Panc1 (cell line): ENCODE measurements around the gene GRIK3. TPM values are rescaled to one million over a fixed set of nuclear protein-coding genes. Genes with fewer than 3 reads are reported as not detected.
A peak's percentile ranks its signal among the peaks of the same experiment; 100 is the strongest.

Source experiments
- ATAC-seq: fragments of 200-7000 bp; cut with Tn5 transposase; 2 replicates; pipeline ENCODE4 v1.9.1; 2020; ENCODE audit warnings: mild to moderate bottlenecking, moderate library complexity
- BruUV-seq: library from RNA; stranded (reverse); fragments of 400-500 nt; replicated peaks from 2 replicates; lab custom pipeline; 2021; lab: Mats Ljungman, UMichigan
- CTCF ChIA-PET: fragments of 300-600 bp; sonication (Branson Sonifier 250); formaldehyde crosslinking; loops from one replicate; lab custom pipeline; 2022; ENCODE audit warnings: antibody characterized with exemption; lab: Charles Lee
- POLR2A ChIA-PET: fragments of 300-600 bp; sonication (Branson Sonifier 250); formaldehyde crosslinking; loops from one replicate; lab custom pipeline; 2022; ENCODE audit warnings: antibody characterized with exemption; lab: Charles Lee
- DNase-seq: peaks from one replicate; pipeline ENCODE4 v3.0.0-alpha.2; 2010; ENCODE audit warnings: low read depth, low spot score
- H3K27ac ChIP-seq: 2 replicates; pipeline ENCODE4 v1.5.1; 2011; ENCODE audit warnings: mild to moderate bottlenecking, low read length, inconsistent platforms
- H3K27me3 ChIP-seq: fragments of 200-500 bp; sonication (Bioruptor generic); 2 replicates; pipeline ENCODE4 v1.6.0; 2014; ENCODE audit warnings: low read length, inconsistent platforms; ENCODE audit not compliant: control insufficient read depth, insufficient read depth
- H3K36me3 ChIP-seq: fragments of 200-500 bp; sonication (Bioruptor generic); 2 replicates; pipeline ENCODE4 v1.5.1; 2014; ENCODE audit warnings: inconsistent platforms, mild to moderate bottlenecking, low read length, moderate library complexity; ENCODE audit not compliant: control insufficient read depth, insufficient read depth
- H3K4me1 ChIP-seq: 2 replicates; pipeline ENCODE4 v1.5.1; 2011; ENCODE audit warnings: inconsistent platforms, mild to moderate bottlenecking, low read length, moderate library complexity; ENCODE audit not compliant: control insufficient read depth, insufficient read depth
- H3K4me3 ChIP-seq, 2 experiments: 2 replicates each; pipeline ENCODE4 v1.5.1; 2011 to 2012; ENCODE audit warnings: low read depth in 2 of 2, low read length in 2 of 2, mild to moderate bottlenecking in 2 of 2, inconsistent platforms in 1 of 2, moderate library complexity in 1 of 2
- H3K9me3 ChIP-seq: fragments of 200-500 bp; sonication (Bioruptor generic); 2 replicates; pipeline ENCODE4 v1.5.1; 2014; ENCODE audit warnings: low read depth, mild to moderate bottlenecking, inconsistent platforms, low read length, moderate library complexity; ENCODE audit not compliant: control insufficient read depth, insufficient read depth
- POLR2AphosphoS5 ChIP-seq: IDR thresholded peaks from 2 replicates; pipeline ENCODE4 v1.6.1; 2012; ENCODE audit warnings: mild to moderate bottlenecking, low read depth, low read length, moderate library complexity
- SIN3A ChIP-seq: IDR thresholded peaks from 2 replicates; pipeline ENCODE4 v1.6.1; 2012; ENCODE audit warnings: low read depth, mild to moderate bottlenecking, low read length, moderate library complexity, borderline replicate concordance; ENCODE audit not compliant: insufficient read depth
- TCF7L2 ChIP-seq: IDR thresholded peaks from 2 replicates; pipeline ENCODE4 v1.6.1; 2011; ENCODE audit warnings: mild to moderate bottlenecking, low read depth, low read length, inconsistent platforms
- in situ Hi-C: cut with HindIII; loops from 2 replicates; pipeline ENCODE4 v1.10.0; 2016; ENCODE audit warnings: low sequenced_read_pairs, low pct_unique_long_range_greater_than_20kb
- intact Hi-C: fragments of 100-400 bp; cut with micrococcal nuclease; formaldehyde crosslinking; loops from one replicate; pipeline ENCODE4 v1.10.0; 2022; ENCODE audit not compliant: unreplicated experiment
- total RNA-seq: library from RNA; stranded (reverse); gene quantifications from one replicate; pipeline ENCODE4 v1.2.1, GENCODE V29; 2021; ENCODE audit not compliant: unreplicated experiment
- TF ChIP-seq, protein P1 (sequence below), 2 experiments: IDR thresholded peaks; 2 replicates each; pipeline ENCODE4 v1.6.1; 2011 to 2012; ENCODE audit warnings: low read depth in 2 of 2, control low read depth in 1 of 2, low read length in 1 of 2, mild to moderate bottlenecking in 1 of 2, moderate library complexity in 1 of 2; ENCODE audit not compliant: insufficient read depth in 1 of 2
- TF ChIP-seq, protein P2 (sequence below): fragments of 450-650 bp; IDR thresholded peaks from 2 replicates; pipeline ENCODE4 v1.5.1; 2017; ENCODE audit warnings: mild to moderate bottlenecking

Gene GRIK3
- total RNA-seq, 1 experiment from 2014 or later, result not detected

DNA sequence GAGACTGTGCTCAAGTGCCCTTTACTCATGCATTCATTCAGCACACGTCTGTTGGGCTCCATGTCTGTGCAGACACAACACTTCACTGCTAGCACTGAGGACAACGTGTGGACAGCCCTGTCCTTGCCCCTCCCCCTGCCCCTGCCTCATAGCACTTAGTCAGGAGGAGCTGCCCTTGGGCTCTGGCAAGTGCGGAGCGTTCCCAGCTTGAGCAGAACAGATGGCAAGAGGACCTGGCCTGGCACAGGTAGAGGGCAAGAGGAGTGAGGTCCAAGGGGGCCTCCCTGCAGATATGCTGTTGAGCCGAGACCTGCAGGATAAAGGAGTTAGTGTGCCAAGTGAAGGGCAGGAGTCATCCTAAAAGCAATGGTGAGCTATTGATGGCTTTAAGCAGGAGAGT is 81.3 kb downstream of the GRIK3 start:
- no peak for ATAC-seq
- POLR2A ChIA-PET, result no interaction called here
- BruUV-seq, result no TSS peak
- DNase-seq, result no peak
- intact Hi-C loops, result no loop called here
- Histone ChIP-seq H3K27me3 (peaks cover 2% of the 10 kb centered on the region; the same call in 1 of the 2 replicates), H3K27ac (no peak overlapping the region), H3K4me3 (no peak overlapping the region), H3K9me3 (no peaks in the 10 kb centered on the region), H3K36me3 (no peaks in the 10 kb centered on the region), H3K4me1 (no peaks in the 10 kb centered on the region)
- CTCF ChIA-PET, result no interaction called here
- TF ChIP-seq POLR2AphosphoS5 (no peak), SIN3A (no peak), TCF7L2 (no peak)
- TF ChIP-seq, protein P1, sequence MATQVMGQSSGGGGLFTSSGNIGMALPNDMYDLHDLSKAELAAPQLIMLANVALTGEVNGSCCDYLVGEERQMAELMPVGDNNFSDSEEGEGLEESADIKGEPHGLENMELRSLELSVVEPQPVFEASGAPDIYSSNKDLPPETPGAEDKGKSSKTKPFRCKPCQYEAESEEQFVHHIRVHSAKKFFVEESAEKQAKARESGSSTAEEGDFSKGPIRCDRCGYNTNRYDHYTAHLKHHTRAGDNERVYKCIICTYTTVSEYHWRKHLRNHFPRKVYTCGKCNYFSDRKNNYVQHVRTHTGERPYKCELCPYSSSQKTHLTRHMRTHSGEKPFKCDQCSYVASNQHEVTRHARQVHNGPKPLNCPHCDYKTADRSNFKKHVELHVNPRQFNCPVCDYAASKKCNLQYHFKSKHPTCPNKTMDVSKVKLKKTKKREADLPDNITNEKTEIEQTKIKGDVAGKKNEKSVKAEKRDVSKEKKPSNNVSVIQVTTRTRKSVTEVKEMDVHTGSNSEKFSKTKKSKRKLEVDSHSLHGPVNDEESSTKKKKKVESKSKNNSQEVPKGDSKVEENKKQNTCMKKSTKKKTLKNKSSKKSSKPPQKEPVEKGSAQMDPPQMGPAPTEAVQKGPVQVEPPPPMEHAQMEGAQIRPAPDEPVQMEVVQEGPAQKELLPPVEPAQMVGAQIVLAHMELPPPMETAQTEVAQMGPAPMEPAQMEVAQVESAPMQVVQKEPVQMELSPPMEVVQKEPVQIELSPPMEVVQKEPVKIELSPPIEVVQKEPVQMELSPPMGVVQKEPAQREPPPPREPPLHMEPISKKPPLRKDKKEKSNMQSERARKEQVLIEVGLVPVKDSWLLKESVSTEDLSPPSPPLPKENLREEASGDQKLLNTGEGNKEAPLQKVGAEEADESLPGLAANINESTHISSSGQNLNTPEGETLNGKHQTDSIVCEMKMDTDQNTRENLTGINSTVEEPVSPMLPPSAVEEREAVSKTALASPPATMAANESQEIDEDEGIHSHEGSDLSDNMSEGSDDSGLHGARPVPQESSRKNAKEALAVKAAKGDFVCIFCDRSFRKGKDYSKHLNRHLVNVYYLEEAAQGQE (IDR thresholded peaks at IDR 0.05; ENCODE audit: insufficient read depth in 1 of 2, low read depth in 2 of 2, low read length in 1 of 2), result no peak
- TF ChIP-seq, protein P2, sequence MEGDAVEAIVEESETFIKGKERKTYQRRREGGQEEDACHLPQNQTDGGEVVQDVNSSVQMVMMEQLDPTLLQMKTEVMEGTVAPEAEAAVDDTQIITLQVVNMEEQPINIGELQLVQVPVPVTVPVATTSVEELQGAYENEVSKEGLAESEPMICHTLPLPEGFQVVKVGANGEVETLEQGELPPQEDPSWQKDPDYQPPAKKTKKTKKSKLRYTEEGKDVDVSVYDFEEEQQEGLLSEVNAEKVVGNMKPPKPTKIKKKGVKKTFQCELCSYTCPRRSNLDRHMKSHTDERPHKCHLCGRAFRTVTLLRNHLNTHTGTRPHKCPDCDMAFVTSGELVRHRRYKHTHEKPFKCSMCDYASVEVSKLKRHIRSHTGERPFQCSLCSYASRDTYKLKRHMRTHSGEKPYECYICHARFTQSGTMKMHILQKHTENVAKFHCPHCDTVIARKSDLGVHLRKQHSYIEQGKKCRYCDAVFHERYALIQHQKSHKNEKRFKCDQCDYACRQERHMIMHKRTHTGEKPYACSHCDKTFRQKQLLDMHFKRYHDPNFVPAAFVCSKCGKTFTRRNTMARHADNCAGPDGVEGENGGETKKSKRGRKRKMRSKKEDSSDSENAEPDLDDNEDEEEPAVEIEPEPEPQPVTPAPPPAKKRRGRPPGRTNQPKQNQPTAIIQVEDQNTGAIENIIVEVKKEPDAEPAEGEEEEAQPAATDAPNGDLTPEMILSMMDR, result no peak
- in situ Hi-C loops, result no loop called here

DNA sequence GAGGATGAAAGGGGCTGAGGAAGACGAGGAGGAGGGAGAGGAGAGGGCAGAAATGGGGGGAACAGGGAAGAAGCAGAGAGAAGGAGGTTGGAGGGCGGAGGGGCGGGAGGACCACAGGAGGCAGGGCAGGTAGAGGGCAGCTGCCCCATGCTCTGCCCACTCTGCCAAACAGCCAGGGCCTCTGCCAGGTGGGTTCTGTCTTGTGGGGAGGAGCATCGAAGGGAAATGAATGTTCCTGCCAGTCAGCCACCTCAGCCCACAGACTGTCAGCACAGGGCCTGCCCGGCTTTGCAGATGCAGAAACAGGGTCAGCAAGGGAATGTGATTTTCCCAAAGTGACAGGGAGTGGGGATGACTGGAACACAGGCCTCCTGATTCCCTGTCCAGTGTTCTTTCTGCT is 82.6 kb downstream of the GRIK3 start:
- no peaks in the 10 kb centered on the region for H3K36me3 ChIP-seq
- intact Hi-C loops (no loop called here), in situ Hi-C loops (no loop called here)
- DNase-seq (no peak), ATAC-seq (0 out of 2 replicates have a peak, but pooled peaks have one; percentile 12)
- no peaks in the 10 kb centered on the region for H3K4me1 ChIP-seq
- ChIA-PET CTCF (no interaction called here), POLR2A (no interaction called here)
- BruUV-seq, result no TSS peak
- peaks cover 2% of the 10 kb centered on the region; the same call in 1 of the 2 replicates for H3K27me3 ChIP-seq
- H3K4me3 ChIP-seq, result no peak overlapping the region
- H3K27ac ChIP-seq, result no peak overlapping the region
- no peak for TF ChIP-seq TCF7L2
- no peak for TF ChIP-seq SIN3A
- TF ChIP-seq, protein P2, result no peak
- TF ChIP-seq, protein P1 (IDR thresholded peaks at IDR 0.05; ENCODE audit: insufficient read depth in 1 of 2, low read depth in 2 of 2, low read length in 1 of 2), result no peak
- TF ChIP-seq POLR2AphosphoS5, result no peak
- H3K9me3 ChIP-seq, result no peaks in the 10 kb centered on the region
